GM18907 (cell line): ENCODE results near the gene SOX30.

Experiments used
- ATAC-seq: cut with Tn5 transposase; IDR thresholded peaks from one replicate; pipeline ENCODE4 v1.9.1; 2021; ENCODE audit warnings: mild to moderate bottlenecking, moderate library complexity; ENCODE audit not compliant: unreplicated experiment

Gene SOX30

DNA sequence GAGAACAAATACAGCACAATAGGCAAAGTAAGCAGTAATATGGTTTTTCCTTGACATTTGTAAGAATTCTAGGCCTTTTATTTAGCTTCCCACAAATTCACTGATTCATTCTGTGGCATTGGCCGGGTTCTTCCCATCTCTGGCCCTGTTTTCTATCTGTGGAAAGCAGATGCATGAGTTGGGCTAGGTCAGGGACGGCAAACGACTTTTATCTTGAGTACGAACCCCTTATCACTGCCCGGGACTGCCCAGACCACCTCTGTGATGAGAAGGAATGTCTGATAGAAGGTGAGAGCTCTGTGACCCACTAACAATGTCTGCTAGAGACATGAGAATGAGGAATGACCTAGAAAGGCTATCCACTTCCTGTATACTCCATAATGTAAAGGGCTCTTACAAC is 41.2 kb downstream of the SOX30 start:
- ATAC-seq: no peak

DNA sequence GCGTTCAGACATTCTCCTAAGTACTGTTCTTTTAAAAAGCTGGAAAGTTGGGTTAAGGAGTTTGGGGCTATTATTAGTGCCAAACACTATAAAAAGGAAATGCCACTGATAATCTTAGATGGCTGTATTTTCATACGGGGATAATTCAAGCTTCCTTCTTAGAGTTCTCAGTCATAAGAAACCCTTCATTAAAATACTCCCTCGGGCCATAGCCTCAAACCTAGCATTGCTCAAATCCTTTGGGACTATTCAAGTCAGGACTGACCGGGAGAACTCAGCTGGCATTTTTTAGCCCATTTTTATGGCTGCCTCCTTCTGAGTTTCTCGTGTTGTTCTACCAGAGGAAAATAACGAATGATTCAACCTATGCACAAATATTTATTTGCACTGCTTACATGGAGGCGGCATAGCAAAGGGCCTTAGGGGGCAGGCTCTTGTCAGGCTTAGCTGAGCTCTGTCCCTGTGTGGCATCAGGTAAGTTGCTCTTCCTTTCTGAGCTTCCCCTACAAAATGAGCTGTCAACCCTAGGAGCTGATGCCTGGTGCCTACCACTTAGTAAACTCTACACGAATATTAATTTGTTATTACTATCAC is 43.2 kb downstream of the SOX30 start:
- no peak for ATAC-seq

DNA sequence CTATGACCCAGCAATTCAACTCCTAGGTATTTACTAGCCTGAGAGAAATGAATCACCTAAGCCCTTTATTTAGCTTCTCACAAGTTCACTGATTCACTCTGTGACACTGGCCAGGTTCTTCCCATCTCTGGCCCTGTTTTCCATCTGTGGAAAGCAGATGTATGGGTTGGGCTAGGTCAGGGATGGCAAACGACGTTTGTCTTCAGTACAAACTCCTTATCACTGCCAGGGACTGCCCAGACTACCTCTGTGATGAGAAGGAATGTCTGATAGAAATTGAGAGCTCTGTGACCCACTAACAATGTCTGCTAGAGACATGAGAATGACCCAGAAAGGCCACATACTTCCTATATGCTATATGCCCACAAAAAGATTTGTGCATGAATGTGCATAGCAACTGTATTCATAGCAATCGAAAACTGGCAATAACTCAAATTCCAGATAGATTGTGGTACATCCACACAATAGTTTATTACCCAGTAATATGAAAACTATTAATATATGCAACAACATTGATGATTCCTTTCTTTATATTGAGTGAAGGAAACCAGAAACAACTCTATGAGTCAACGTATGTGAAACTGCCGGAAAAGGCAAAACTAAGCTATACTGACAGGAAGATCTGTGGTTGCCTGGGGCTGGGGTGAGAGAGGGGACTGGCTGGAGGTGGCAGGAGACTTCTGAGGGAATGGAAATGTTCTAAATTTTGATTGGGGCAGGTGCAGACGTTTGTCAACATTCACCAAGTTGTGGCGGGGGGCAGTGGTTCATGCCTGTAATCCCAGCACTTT is 44.7 kb downstream of the SOX30 start:
- peak; percentile 38 for ATAC-seq

DNA sequence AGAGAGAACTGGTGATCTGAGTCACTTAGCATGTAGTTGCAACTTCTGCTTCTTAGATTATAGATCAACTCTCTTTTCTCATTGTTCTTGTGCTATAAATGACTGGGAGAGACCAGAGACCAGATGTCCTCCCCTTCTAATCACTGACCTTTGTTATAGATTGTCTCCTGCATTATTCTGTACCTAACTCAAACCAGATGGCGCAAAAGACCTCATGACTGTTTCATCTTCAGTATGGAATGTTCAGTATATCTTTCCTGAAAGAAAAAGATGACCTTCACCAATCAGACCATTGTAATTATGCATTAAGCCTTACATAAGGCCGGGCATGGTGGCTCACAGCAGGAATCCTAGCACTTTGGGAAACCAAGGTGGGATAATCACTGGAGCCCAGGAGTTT is 46.2 kb downstream of the SOX30 start:
- no peak for ATAC-seq

DNA sequence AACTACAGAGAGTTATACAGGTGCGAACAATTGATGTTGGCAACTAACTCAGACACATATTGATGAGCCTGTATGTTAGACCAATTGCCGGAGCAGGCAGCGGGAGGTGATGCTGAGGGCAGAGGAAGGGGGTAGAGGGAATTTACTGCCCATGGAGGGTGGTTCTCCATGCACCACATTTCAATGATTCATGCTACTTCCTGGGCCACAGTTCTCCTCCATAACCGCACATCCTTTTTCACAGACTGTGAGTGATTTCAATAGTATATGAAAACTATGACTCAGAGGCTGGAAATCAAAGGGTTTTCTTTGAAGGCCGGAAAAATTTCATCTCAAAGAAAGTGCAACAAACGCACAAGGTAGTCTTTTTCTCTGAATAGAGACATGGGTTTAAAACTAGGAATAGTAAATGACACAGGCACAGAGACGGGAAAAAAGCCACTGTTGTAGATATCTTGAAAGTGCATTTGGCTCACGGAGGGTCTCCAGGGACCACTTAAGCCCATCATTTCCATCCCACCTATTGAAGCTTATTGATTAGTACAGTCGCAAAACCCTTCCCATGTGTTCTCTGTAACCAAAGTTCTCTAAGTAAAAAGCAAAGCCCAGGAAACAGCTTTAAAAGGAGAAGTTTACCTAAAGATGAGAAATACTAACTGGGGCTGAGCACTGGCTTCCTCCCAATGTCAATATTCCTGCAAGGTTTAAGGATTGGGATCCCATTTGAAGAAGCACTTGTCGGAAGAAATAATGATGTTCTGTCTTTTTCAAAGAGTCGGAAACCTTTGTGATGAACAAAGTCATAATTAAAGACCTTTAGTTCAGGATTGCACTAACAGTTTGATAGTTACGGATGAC is 48.7 kb downstream of the SOX30 start:
- ATAC-seq: peak; percentile 33

- peak; percentile 61 for ATAC-seq
Observed at GRCh38 chr5:157602505-157602904, 49.7 kb downstream of the SOX30 start.

DNA sequence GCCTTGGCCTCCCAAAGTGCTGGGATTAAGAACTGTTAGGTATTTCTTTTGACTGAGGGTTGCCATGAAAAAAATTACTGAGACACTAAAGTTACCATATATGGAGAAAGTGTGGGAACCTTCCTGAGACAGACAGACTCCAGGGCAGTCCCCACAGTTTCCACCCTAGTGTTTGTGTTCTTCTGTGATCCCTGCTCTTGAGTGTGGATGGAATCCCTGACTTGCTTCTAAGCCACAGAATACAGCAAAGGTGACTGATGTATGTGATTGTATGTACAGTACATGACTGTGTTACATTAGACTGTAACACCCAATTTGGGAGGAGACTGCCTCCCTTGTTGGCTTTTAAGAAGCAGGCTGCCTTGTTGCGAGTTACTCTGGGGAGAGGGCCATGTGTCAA is 52.0 kb downstream of the SOX30 start:
- no peak for ATAC-seq

- no peak for ATAC-seq
Observed at GRCh38 chr5:157599565-157599964, 52.7 kb downstream of the SOX30 start.

DNA sequence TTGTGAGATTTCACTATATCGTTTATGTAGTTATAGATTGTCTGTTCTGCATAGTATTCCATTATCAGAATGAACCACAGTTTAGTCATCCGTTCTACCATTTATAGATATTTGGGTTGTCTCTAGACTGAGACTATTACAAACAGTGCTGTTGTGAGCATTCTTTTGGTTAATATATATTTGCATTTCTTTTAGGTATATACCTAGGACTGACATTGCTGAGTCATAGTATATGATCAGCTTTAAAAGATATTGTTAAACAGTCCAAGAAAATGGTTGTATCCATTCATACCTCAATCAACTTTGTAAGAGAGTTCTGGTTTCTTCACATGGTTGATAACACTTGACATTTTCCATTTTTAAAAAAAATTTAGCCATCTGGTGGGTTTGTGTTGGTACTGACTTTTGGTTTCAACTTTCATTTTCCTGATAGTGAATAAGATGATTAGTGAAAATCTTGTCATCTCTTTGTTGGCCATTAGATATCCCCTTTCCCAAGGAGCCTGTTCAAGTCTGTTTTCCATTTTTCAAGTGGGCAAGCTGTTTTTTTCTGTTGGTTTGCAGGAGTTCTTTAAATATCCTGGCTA is 53.8 kb downstream of the SOX30 start:
- ATAC-seq: peak; percentile 43

DNA sequence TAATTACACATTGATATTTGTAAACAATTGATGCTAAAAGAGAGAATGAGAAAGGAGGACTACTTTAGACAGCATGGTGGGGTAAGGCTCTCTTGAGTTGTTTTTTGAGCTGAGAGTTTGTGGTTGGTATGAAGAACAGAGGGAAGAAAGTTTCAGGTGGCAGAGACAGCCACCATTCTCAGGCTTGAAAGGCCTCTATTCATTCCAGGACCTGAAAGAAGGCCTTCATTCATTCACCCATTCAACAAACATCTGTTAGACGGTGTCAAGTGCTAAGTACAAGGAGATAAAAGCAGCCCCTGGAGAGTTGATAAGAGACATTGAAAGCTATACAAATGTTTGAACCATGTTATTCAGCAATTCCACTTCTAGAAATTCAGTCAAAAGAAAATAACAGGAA is 55.0 kb downstream of the SOX30 start:
- ATAC-seq: no peak

DNA sequence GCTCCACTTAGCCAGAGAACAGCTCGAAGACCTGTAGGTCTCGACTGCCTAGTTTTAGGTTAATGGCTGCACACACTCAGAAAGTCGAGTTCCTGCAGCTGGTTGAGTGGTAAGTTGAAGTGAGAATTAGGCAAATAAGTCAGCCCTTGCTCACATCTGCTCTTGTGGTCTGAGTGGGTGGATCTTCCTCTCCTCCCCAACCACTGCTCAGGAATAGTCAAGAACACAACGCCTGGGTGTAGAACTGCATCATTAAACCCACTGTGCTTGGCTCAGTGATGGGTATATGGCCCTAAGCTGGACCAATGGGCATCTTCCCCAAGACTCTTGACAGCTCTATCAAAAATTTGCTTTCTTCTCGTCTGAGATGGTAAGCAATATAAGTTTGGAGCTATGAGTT is 55.8 kb downstream of the SOX30 start:
- peak; percentile 82 for ATAC-seq

- no peak for ATAC-seq
Observed at GRCh38 chr5:157594675-157595459, 57.4 kb downstream of the SOX30 start.

DNA sequence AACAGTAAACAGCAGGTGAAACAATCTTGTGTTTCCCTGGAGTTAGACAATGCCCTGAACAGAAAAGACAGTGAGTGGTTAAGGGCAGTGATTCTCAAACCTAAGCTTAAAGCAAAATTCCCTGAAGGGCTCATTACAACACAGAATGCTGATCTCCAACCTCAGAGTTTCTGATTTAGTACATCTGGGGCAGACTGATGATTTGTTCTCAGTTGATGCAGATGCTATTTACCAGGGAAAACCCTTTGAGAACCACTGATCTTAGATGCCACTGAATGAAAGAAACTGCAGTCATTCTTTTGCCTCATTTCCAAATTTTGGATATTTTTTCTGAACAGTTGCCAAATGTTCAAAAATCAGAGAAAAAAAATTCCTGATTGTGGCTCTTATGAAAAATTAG is 58.0 kb downstream of the SOX30 start:
- ATAC-seq: no peak

DNA sequence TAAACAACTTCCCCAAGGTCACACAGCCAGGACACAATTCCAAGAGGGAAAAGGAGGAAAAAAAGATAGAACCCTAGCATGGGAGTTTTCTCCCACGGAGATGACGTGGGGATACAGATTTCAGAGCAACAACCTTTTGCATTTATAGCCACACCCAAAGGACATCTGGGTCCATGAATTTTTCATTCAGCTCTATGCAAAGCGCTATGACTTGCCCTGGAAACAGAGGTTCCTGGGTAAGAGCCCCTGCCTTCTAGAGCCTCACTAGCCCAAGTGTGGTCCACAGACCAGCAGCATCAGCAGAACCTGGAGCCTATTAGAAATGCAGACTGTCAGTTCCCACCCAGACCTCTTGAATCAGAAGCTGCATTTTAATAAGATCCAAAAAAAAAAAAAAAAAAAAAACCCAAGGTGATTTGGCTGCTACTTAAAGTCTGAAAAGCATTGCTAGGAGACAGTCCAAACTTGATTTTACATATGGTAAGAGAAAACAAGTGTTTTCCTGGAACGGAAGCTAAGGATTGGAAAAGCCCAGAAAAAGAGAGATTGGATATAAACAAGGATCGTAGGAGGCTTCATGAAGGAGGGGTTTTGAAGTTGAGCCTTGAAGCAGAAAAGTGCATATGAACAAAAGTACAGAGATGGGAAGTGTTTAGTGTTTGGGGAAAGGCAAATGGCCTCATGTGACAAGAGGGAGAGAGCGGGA is 59.0 kb downstream of the SOX30 start:
- ATAC-seq: no peak

DNA sequence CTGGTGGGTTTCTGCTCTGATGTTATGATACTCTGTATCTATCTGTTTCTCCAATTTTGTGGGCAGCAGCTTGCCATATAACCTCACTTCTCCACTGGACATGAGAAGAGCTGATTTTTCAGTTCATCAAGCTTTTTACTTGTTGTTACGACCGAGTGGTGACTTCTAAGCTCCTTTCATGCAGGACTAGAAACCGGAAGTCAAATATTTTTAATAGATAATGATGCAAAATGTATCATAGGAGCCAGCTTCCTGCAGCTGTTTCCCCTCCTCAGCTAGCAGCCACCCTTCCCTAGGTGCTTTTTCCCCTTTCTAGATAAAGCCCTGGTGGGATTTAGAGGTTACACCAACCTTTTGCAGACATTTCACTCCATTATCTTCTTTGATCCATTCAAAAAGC is 59.6 kb downstream of the SOX30 start:
- no peak for ATAC-seq

- no peak for ATAC-seq
Observed at GRCh38 chr5:157590478-157590877, 61.8 kb downstream of the SOX30 start.

DNA sequence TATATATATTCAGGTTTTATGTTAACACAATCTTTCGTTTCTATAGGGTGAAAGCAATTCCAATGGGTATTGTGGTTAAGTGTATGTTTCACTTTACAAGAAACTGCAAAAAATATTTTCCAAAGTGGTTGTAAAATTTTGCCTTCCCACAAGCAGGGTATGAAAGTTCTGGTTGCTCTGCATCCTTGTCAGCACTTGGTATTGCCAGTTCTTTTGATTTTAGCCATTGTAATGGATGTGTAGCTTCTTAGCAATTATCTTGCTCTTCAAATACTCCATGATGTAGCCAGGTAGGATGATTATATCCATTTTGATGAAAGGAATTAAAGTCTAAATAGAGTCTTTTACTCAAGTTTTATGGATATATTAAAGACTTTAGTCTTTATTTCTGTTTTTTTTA is 67.6 kb downstream of the SOX30 start:
- ATAC-seq: no peak

DNA sequence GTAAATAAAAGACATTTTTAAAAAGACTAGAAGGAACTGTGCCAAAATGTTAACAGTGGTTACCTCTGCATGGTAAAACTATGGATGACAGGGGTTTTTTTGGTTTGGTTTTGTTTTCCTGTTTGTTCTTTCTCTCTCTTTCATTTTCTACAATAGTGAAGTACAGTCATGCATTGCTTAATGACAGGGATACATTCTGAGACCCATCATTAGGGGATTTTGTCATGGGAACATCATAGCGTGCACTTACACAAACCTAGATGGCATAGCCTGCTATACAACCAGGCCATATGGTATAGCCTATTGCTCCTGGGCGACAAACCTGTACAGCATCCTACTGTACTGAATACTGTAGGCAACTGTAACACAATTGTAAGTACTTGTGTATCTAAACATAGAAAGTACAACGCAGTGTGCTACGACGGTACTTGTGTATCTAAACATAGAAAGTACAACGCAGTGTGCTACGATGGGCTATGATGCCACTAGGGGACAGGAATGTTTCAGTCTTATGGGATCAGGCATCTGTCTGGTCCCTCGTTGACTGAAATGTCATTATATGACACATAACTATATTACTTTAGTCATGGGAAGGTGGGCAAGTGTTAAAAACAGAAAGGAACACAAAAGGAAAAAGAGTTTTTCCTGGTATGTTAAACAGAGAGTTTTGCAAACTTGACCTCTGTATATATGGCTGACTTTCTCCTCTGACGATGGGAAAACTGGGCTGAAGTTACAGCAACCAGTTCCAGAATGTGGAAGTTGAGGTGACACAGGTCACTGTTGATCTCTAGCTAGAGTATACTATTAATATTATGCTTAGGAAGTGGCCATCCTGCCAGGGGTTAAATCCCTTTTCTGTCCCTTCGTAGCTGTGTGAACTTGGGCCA is 69.3 kb downstream of the SOX30 start:
- peak; percentile 67 for ATAC-seq

GRCh38 chr5:157581901-157582300 is 70.3 kb downstream of the SOX30 start:
- no peak for ATAC-seq
